GM12891 (cell line): ENCODE results near the gene STIM1.

ENCODE experiments used
- DNase-seq: peaks from one replicate; pipeline ENCODE4 v3.0.0; 2011; ENCODE audit warnings: low spot score; ENCODE audit not compliant: insufficient read length
- FAIRE-seq: peaks from 2 replicates; lab custom pipeline; 2011; peaks lifted over from hg19 to GRCh38; lab: Jason Lieb, UNC
- PAX5 ChIP-seq: IDR thresholded peaks from 2 replicates; pipeline ENCODE4 v1.6.1; 2011; ENCODE audit warnings: low read length, moderate library complexity, mild to moderate bottlenecking; ENCODE audit not compliant: insufficient read depth, severe bottlenecking
- POLR2A ChIP-seq: IDR thresholded peaks from 2 replicates; pipeline ENCODE4 v1.6.1; 2011; ENCODE audit warnings: low read depth, low read length, control low read depth
- POLR2AphosphoS5 ChIP-seq: IDR thresholded peaks from 2 replicates; pipeline ENCODE4 v1.6.1; 2011; ENCODE audit warnings: low read depth, low read length, control low read depth
- POU2F2 ChIP-seq: IDR thresholded peaks from 2 replicates; pipeline ENCODE4 v1.6.1; 2011; ENCODE audit warnings: low read depth, mild to moderate bottlenecking, control low read depth, low read length, moderate library complexity
- SPI1 ChIP-seq: IDR thresholded peaks from 2 replicates; pipeline ENCODE4 v1.6.1; 2011; ENCODE audit warnings: low read depth, low read length, control low read depth
- TAF1 ChIP-seq: IDR thresholded peaks from 2 replicates; pipeline ENCODE4 v1.6.1; 2011; ENCODE audit warnings: low read depth, low read length, control low read depth

STIM1 gene

GRCh38 chr11:3944198-3944597 lies 88.7 kb downstream of the STIM1 start:
- TF ChIP-seq POU2F2, result no peak
- no peak for TF ChIP-seq TAF1
- TF ChIP-seq POLR2AphosphoS5, result no peak
- TF ChIP-seq SPI1, result no peak
- no peak for TF ChIP-seq PAX5
- TF ChIP-seq POLR2A, result no peak
- FAIRE-seq, result no peak
- DNase-seq, result no peak

GRCh38 chr11:3946455-3947017 lies 91.1 kb downstream of the STIM1 start:
- FAIRE-seq, result peak; percentile 41
- DNase-seq, result no peak
- TF ChIP-seq TAF1, result no peak

DNA sequence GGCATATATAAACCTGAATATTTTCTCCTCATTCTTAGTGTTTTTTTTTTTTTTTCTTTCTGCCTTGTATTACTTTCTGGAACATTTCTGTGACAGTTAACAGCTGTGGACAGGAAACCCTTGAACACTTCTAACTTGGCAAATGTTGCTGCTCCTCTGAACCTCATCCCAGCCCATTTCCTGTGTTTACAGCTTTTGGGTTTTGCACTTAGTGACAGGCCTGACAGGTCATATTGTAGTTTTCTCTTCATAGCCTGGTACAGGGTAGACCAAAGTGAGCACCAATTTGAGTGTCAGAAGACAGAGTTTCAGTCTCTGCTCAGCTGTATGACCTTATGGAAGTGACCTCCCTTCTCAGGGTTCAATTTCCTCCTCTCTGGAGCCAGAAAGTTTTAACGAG lies 91.6 kb downstream of the STIM1 start:
- peak; percentile 92 for FAIRE-seq
- no peak for DNase-seq
- no peak for TF ChIP-seq POLR2A

DNA sequence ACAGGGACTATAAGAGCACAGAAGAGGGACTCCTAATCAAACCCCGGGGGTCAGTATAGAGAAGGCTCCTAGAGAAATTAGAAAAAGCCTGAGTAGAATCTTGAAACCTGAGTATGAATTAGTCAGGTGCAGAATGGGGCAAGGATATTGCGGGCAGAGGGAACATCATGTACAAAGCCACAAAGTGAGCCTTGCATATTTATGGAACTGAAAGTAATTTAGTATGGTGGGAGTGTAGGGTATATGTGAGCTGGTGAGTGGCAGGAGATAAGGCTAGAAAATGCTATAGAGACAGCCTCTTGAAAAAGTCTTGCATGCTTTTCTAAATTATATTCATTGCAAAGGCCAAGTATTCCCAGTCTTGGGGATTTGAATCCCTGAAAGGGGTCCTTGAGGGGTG lies 93.7 kb downstream of the STIM1 start:
- FAIRE-seq (peak; percentile 84), DNase-seq (no peak)
- peak; percentile 80 for TF ChIP-seq SPI1
- no peak for TF ChIP-seq POLR2A
- TF ChIP-seq POLR2AphosphoS5, result no peak
- no peak for TF ChIP-seq PAX5
- TF ChIP-seq TAF1, result no peak
- TF ChIP-seq POU2F2, result 0 out of 2 replicates have a peak, but pooled peaks have one; percentile 52

GRCh38 chr11:3950996-3951660 lies 95.7 kb downstream of the STIM1 start:
- no peak for TF ChIP-seq POLR2A
- TF ChIP-seq PAX5, result no peak
- TF ChIP-seq POU2F2, result no peak
- TF ChIP-seq SPI1, result no peak
- TF ChIP-seq POLR2AphosphoS5, result no peak
- no peak for TF ChIP-seq TAF1
- FAIRE-seq (no peak), DNase-seq (no peak)

- FAIRE-seq (no peak), DNase-seq (no peak)
- no peak for TF ChIP-seq POLR2AphosphoS5
- TF ChIP-seq POU2F2, result no peak
- no peak for TF ChIP-seq SPI1
- no peak for TF ChIP-seq TAF1
- TF ChIP-seq PAX5, result no peak
- TF ChIP-seq POLR2A, result no peak
Measured at GRCh38 chr11:3952715-3953114, 97.3 kb downstream of the STIM1 start.

DNA sequence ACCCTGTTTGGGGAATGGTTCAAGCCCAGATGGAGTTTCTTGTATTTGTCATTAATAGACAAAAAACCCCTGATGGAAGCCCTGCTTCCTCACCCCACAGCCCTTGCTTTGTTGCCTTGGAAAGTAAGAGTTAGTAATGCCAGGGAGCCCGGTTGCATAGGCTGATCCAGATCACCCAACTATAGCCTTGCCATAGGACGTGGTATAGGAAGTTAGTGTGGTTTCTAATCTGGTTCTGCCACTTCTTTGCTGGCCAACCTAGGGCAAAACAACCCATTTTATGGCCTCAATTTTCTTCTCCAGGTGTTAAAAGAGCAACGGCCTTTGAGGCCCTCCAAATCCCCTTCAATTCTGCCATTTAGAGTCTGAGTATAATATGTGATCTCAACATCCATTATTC lies 97.9 kb downstream of the STIM1 start:
- no peak for DNase-seq
- no peak for TF ChIP-seq POU2F2
- no peak for TF ChIP-seq PAX5
- TF ChIP-seq TAF1, result no peak
- TF ChIP-seq POLR2A, result no peak
- TF ChIP-seq POLR2AphosphoS5, result no peak
- no peak for TF ChIP-seq SPI1
- no peak for FAIRE-seq

- TF ChIP-seq PAX5 (no peak), TAF1 (no peak), POLR2A (no peak), POU2F2 (no peak), SPI1 (no peak), POLR2AphosphoS5 (no peak)
- no peak for DNase-seq
- no peak for FAIRE-seq
Measured at GRCh38 chr11:3954448-3955298, 99.2 kb downstream of the STIM1 start.

- FAIRE-seq, result no peak
- TF ChIP-seq POU2F2 (no peak), PAX5 (no peak), TAF1 (no peak), SPI1 (no peak), POLR2A (no peak), POLR2AphosphoS5 (no peak)
- DNase-seq, result no peak
Measured at GRCh38 chr11:3955299-3955665, 99.8 kb downstream of the STIM1 start.

- TF ChIP-seq POLR2AphosphoS5 (no peak), POU2F2 (no peak), POLR2A (no peak), TAF1 (no peak)
- FAIRE-seq, result no peak
Measured at GRCh38 chr11:3956038-3956437, 100.6 kb downstream of the STIM1 start.

More at GRCh38 chr11:3956038-3956437, 100.6 kb downstream of the STIM1 start:
- DNase-seq, result no peak
